ENCODE data around the gene DNAI2.

DNAI2 gene

GRCh38 chr17:74305865-74306654 lies 32.0 kb downstream of the DNAI2 start:
- no peak for DNase-seq (ENCODE audit: low spot score)

DNA sequence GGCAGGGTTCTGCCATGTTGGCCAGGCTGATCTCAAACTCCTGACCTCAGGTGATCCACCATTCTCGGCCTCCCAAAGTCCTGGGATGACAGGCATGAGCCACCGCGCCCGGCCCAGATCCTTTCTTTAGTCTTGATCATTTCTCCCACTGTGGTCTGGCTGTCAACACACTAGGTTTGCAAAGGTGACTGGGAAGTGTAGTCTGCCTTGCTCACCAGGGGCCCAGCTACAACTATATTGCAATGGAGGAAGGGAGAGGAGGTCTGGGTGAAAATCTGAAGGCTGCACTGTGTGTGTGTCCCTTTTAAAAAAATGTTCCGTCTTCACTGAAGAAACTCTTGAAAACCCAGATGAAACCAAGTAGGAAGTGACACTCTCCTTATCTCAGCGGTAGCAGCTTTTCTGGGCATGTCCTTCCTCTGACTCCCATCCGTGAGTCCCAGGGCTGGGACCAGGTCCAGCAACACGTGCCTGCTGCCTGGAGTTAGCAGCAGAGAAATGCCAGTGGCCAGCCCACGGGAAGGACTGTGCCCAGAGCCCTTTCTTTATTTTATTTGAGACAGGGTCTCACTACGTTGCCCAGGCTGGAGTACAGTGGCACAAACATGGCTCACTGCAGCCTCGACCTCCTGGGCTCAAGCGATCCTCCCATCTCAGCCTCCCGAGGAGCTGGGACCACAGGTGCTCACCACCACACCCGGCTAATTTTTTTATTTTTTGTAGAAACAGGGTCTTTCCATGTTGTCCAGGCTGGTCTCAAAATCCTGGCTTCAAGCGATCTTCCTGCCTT lies 34.1 kb downstream of the DNAI2 start:
- DNase-seq (ENCODE audit: low spot score) = no peak

DNA sequence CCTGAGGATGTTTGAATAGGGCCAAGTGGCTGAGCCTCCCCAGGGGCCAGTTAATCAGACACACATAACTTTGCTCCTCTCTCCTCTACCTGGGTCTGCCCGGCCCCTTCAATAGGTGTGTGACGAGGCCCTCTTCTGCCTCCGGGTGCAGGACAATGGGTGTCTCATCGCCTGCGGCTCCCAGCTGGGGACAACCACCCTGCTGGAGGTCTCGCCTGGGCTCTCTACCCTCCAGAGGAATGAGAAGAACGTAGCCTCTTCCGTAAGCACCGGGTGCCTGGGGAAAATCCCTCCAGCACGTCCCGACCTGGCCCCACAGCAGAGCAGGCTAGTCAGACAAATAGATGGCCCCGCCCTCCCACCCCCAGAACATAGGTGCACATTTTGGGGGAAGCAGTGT lies 35.9 kb downstream of the DNAI2 start:
- DNase-seq (ENCODE audit: low spot score) = no peak

- DNase-seq (ENCODE audit: low spot score) = no peak
Observed at GRCh38 chr17:74314877-74315276, 40.8 kb downstream of the DNAI2 start.

DNA sequence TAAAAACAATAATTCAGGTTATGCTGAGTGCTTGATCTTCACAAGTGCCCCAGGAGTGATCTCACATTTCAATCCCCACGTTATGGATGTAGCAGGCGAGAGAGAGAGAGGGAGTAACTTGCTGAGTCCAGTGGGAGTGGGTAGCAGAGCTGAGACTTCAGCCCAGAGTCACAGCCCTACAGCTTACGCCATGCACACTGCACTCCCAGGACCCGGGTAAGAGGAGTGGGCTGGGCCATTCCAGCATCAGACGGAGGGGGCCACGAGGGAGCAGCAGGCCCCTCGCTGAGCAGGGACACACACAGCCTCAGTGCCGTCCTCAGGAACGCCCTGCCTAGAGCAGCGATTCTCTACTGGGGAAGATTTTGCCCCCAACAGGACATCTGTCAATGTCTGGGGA lies 42.2 kb downstream of the DNAI2 start:
- DNase-seq (ENCODE audit: low spot score) = no peak

- DNase-seq (ENCODE audit: low spot score) = no peak
Observed at GRCh38 chr17:74317071-74317470, 43.0 kb downstream of the DNAI2 start.

GRCh38 chr17:74318391-74318790 lies 44.4 kb downstream of the DNAI2 start:
- no peak for DNase-seq (ENCODE audit: low spot score)

DNA sequence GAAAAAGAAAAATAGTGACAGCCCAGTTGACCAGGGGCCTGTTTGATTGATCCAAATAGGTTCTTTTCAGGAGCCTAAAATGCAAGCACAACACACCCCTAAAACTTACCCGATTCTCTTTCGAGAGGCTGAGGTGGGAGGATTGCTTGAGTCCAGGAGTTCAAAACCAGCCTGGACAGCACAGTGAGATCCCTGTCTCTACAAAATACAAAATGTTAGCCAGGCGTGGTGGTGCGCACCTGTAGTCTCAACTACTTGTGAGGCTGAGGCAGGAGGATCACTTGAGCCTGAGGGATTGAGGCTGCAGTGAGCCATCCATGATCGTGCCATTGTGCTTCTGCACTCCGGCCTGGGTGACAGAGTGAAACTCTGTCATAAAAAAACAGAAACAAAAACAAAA lies 50.5 kb downstream of the DNAI2 start:
- DNase-seq (ENCODE audit: low spot score) = no peak

DNA sequence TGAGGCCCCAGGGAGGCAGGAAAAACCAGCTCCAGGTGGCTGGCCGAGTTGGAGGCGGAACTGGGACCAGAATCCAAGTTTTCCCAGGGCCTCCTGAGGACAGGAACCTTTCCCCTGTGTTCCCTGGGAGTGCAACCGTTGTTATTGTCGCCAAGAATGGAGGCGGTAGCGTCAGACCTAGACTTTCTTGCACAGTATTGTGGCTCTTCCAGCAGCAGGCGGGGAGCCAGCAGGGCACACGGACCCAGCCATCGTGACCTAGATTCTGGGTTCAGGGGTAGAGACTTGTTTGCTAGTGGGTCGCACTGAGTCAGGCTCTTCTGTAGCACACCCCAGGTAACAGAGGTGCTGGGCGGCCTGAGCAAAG lies 51.3 kb downstream of the DNAI2 start:
- no peak for DNase-seq (ENCODE audit: low spot score)

DNA sequence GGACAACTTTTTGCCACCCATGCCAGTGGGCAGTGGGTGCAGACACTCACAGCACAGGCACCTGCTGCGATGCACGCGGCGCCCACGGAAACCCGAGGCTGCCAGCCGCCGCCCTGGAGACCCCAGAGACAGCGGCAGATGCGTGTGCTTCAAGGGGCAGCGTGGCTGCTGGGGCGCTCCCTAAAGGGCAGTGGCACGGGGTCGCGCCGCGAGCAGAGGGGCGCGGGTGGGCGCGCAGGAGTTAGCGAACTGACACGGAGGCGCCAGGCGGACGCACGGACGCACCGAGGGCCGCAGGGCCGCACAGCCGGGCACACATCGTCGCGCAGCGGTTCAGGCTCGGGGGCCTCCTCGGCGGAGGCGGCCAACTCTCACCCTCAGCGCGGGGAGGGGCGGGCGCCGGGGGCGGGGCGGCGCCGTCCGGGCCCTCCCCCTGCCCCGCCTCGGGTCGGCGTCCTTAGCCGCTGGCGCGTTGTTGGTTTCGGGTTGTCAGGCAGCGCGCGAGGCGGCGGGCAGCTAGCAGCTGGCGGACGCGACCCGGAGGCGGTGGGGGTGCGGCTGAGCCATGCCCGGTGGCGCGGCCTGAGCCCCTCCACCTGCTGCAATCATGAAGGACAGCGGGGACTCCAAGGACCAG lies 51.8 kb downstream of the DNAI2 start, which contains the start of gene KIF19:
Gene KIF19, plus strand, starts transcription at position 484 of the 637 bp plus-strand sequence. Its CDS starts 124 bp downstream, at position 608.
- peak; percentile 49 for DNase-seq (ENCODE audit: low spot score)

GRCh38 chr17:74326506-74326905 lies 52.5 kb downstream of the DNAI2 start:
- no peak for DNase-seq (ENCODE audit: low spot score)

- DNase-seq (ENCODE audit: low spot score) = no peak
Observed at GRCh38 chr17:74328487-74328886, 54.5 kb downstream of the DNAI2 start.

- DNase-seq (ENCODE audit: low spot score) = no peak
Observed at GRCh38 chr17:74329378-74329777, 55.3 kb downstream of the DNAI2 start.

GRCh38 chr17:74330446-74330845 lies 56.4 kb downstream of the DNAI2 start:
- DNase-seq (ENCODE audit: low spot score) = no peak

- DNase-seq (ENCODE audit: low spot score) = no peak
Observed at GRCh38 chr17:74332017-74332650, 58.1 kb downstream of the DNAI2 start.

- DNase-seq (ENCODE audit: low spot score) = no peak
Observed at GRCh38 chr17:74332763-74333283, 58.8 kb downstream of the DNAI2 start.

GRCh38 chr17:74334393-74335039 lies 60.5 kb downstream of the DNAI2 start:
- no peak for DNase-seq (ENCODE audit: low spot score)

GRCh38 chr17:74335529-74336062 lies 61.6 kb downstream of the DNAI2 start:
- DNase-seq (ENCODE audit: low spot score) = no peak

DNA sequence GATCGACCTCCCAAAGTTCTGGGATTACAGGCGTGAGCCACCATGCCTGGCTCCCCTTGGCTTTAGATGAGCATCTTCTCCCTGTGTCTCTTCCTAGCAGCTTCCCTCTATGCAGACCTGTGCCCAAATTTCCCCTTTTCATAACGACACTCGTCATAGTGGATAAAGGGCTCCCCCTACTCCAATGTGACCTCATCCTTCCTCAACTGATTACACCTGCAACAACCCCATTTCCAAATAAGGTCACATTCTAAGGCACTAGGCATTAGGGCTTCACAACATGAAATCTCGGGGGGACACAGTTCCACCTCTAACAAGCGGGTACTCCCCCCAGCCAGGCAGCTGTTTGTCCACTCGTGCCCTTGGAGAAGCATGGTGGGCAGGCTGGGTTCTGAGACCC lies 62.3 kb downstream of the DNAI2 start:
- no peak for DNase-seq (ENCODE audit: low spot score)

DNA sequence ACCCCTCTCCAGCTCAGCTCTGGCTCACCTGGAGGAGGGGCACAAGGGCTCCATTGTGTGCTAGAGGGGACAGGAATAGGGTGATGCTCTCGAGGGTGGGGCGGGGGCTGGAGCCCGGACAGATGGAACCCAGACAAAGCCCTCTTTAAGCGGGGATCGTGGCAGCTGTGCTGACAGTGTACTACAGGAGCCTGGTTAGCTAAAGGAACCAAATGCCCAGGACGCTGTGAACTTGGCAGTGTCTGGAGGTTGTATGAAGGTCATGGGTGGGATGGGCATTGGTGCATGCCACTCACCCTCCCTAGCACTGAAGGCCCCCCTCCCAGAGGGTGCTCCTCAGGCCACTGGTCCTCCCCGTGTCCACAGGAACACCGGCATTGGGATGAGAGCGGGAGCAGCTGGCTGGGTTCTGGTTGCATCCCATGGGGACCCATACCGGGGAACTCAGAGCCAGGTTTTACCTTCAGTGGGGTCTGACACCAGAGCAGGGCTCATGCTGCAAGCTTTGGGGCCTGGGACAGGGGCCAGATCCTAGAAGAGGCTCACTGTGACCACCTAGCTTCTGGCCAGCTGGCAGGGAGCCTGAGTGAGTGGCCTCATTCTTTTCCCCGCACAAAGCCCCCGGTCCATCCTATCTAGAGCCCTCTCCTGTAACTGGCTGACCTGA lies 63.9 kb downstream of the DNAI2 start:
- DNase-seq (ENCODE audit: low spot score) = no peak
